Stimulated activated CD4-positive, alpha-beta T cell treated with anti-CD3 and anti-CD28 coated beads, Interleukin-1b, Interleukin-23, amount 100 ng/mL, for 4 hours (primary cell): ENCODE data around the gene UQCRFS1.
"Not testable (repeated sequence)": the region's sequence is repeated elsewhere in the genome, so short reads cannot be mapped to it uniquely, and the experiment has no call there.

Source experiments
- DNase-seq, 2 donors: peaks; one replicate each; pipeline ENCODE4 v3.0.0-alpha.2; 2020; ENCODE audit warnings: low read depth in 2 of 2

Gene UQCRFS1

GRCh38 chr19:29214411-29214810, 1.5 kb upstream of the UQCRFS1 start:
- no peak for DNase-seq

GRCh38 chr19:29212356-29212647, 649 bp downstream of the UQCRFS1 start:
- DNase-seq: no peak

GRCh38 chr19:29211562-29212355, 1.2 kb downstream of the UQCRFS1 start:
- DNase-seq: no peak

- DNase-seq: not testable (repeated sequence)
Observed at GRCh38 chr19:29211041-29211440, 1.9 kb downstream of the UQCRFS1 start.

- not testable (repeated sequence) for DNase-seq
Observed at GRCh38 chr19:29210502-29210901, 2.4 kb downstream of the UQCRFS1 start.

- not testable (repeated sequence) for DNase-seq
Observed at GRCh38 chr19:29207403-29208187, 5.4 kb downstream of the UQCRFS1 start.

- no peak for DNase-seq
Observed at GRCh38 chr19:29206453-29206852, 6.5 kb downstream of the UQCRFS1 start.

- no peak for DNase-seq
Observed at GRCh38 chr19:29202281-29202680, 10.7 kb downstream of the UQCRFS1 start.

GRCh38 chr19:29201855-29202254, 11.1 kb downstream of the UQCRFS1 start:
- no peak for DNase-seq

GRCh38 chr19:29194658-29195057, 18.3 kb downstream of the UQCRFS1 start:
- no peak for DNase-seq

GRCh38 chr19:29193155-29193554, 19.8 kb downstream of the UQCRFS1 start:
- no peak for DNase-seq

- no peak for DNase-seq
Observed at GRCh38 chr19:29191005-29191404, 21.9 kb downstream of the UQCRFS1 start.

GRCh38 chr19:29189033-29189360, 24.0 kb downstream of the UQCRFS1 start:
- no peak for DNase-seq

- no peak for DNase-seq
Observed at GRCh38 chr19:29188289-29189032, 24.5 kb downstream of the UQCRFS1 start.

GRCh38 chr19:29187676-29188075, 25.3 kb downstream of the UQCRFS1 start:
- DNase-seq: no peak

GRCh38 chr19:29185427-29185826, 27.5 kb downstream of the UQCRFS1 start:
- DNase-seq: no peak

- DNase-seq: no peak
Observed at GRCh38 chr19:29176981-29177754, 35.8 kb downstream of the UQCRFS1 start.

- DNase-seq: no peak
Observed at GRCh38 chr19:29173896-29174295, 39.1 kb downstream of the UQCRFS1 start.

GRCh38 chr19:29172302-29172701, 40.6 kb downstream of the UQCRFS1 start:
- DNase-seq: no peak

- DNase-seq: no peak
Observed at GRCh38 chr19:29171525-29171924, 41.4 kb downstream of the UQCRFS1 start.

- DNase-seq: no peak
Observed at GRCh38 chr19:29170554-29170953, 42.4 kb downstream of the UQCRFS1 start.

GRCh38 chr19:29162694-29163093, 50.3 kb downstream of the UQCRFS1 start:
- DNase-seq: no peak
